Measurements from ENCODE around the gene ELMO2.

The ELMO2 gene

GRCh38 chr20:46434597-46434996 is 28.2 kb upstream of the ELMO2 start:
- Histone ChIP-seq H3K27me3 (ENCODE audit: insufficient read depth, poor library complexity, severe bottlenecking) (peaks cover 3% of the 10 kb centered on the region), H3K27ac (replicated peaks) (no peak overlapping the region), H3K4me3 (replicated peaks; ENCODE audit: insufficient read depth, low read length) (no peak overlapping the region)
- TF ChIP-seq POLR2AphosphoS5 (IDR thresholded peaks at IDR 0.05; ENCODE audit: low read depth) (no peak), CTCF (IDR thresholded peaks at IDR 0.05; ENCODE audit: insufficient read depth, low read length) (no peak), REST (IDR thresholded peaks at IDR 0.05; ENCODE audit: insufficient replicate concordance, low read depth) (no peak), GABPA (IDR thresholded peaks at IDR 0.05; ENCODE audit: low read depth) (no peak), SPI1 (IDR thresholded peaks at IDR 0.05; ENCODE audit: borderline replicate concordance, low read depth) (no peak)
- DNase-seq (ENCODE audit: low read depth in 1 of 2, low spot score in 1 of 2), result no peak

DNA sequence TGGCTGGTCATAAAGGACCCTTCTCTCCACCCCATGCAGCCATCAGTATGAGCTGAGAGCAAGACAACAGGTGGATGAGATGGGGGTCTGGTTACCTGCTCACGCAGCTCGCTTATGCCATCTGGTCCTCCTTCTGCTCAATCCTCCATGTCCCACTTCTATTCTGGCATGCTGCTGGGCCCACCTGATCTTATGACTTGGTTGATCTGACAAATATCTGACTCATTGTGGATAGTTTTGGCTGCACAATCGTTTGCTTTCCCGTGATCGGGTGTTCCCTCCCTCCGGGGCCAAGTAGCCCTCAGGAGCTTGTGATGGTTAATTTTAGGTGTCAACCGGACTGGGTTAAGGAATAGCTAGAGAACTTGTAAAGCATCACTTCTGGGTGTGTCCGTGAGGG is 26.6 kb upstream of the ELMO2 start:
- Histone ChIP-seq H3K27ac (replicated peaks) (no peak overlapping the region), H3K27me3 (ENCODE audit: insufficient read depth, poor library complexity, severe bottlenecking) (peaks cover 11% of the 10 kb centered on the region), H3K4me3 (replicated peaks; ENCODE audit: insufficient read depth, low read length) (no peak overlapping the region)
- TF ChIP-seq GABPA (IDR thresholded peaks at IDR 0.05; ENCODE audit: low read depth) (no peak), CTCF (IDR thresholded peaks at IDR 0.05; ENCODE audit: insufficient read depth, low read length) (no peak), SPI1 (IDR thresholded peaks at IDR 0.05; ENCODE audit: borderline replicate concordance, low read depth) (no peak), REST (IDR thresholded peaks at IDR 0.05; ENCODE audit: insufficient replicate concordance, low read depth) (no peak), POLR2AphosphoS5 (IDR thresholded peaks at IDR 0.05; ENCODE audit: low read depth) (no peak)
- no peak for DNase-seq (ENCODE audit: low read depth in 1 of 2, low spot score in 1 of 2)

DNA sequence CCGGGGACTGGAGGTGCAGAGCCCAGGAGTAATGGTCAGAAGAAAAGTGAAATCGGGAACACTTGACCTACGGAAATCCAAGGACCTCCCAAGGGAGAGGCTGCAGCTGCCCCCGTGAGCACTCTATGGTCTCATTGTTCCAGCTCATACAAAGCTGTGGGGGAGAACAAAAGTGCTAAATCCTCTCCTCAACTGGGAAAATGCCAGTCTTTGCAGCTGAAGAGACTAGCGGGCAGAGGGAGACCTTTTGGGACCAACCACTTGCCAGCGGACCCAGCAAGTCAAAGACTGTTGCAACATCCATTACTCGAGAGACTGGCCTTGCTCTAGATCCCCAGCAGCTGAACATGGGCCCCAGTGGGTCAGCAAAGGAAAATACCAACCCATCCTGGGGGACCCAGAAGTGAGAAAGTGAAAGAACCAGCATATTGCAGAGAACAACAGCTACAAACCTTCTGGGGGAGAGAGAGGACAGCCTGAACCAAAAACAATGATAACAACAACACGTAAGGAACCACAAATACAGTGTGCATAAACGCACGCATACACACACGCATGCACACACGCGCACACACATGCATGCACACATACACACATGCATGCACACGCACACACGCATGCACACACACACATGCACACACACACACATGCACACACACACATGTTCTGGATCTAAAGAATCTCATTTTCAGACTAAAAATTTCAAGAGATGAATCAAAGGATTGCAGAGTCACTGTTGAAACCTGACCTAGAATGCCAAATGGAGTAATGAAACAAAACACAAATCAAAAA is 24.7 kb upstream of the ELMO2 start:
- Histone ChIP-seq H3K27me3 (ENCODE audit: insufficient read depth, poor library complexity, severe bottlenecking) (peaks cover 14% of the 10 kb centered on the region), H3K4me3 (replicated peaks; ENCODE audit: insufficient read depth, low read length) (no peak overlapping the region), H3K27ac (replicated peaks) (no peak overlapping the region)
- DNase-seq (ENCODE audit: low read depth in 1 of 2, low spot score in 1 of 2), result no peak
- TF ChIP-seq CTCF (IDR thresholded peaks at IDR 0.05; ENCODE audit: insufficient read depth, low read length), result no peak

DNA sequence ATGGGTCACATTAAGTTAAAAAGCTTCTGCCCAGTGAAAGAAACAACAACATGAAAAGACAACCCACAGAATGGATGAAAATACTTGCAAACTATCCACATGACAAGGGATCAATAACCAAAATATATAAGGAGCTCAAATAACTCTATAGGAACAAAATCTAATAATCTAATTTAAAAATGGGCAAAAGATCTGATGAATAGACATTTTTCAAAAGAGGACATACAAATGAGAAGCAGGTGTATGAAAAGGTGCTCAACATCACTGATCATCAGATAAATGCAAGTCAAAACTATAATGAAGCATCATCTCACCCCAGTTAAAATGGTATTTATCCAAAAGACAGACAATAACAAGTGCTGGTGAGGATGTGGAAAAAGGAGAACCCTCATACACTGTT is 21.0 kb upstream of the ELMO2 start:
- H3K4me3 ChIP-seq (replicated peaks; ENCODE audit: insufficient read depth, low read length), result no peak overlapping the region
- no peak for DNase-seq (ENCODE audit: low read depth in 1 of 2, low spot score in 1 of 2)
- no peak for TF ChIP-seq GABPA (IDR thresholded peaks at IDR 0.05; ENCODE audit: low read depth)
- TF ChIP-seq POLR2AphosphoS5 (IDR thresholded peaks at IDR 0.05; ENCODE audit: low read depth), result no peak
- no peak for TF ChIP-seq SPI1 (IDR thresholded peaks at IDR 0.05; ENCODE audit: borderline replicate concordance, low read depth)
- TF ChIP-seq REST (IDR thresholded peaks at IDR 0.05; ENCODE audit: insufficient replicate concordance, low read depth), result no peak
- TF ChIP-seq CTCF (IDR thresholded peaks at IDR 0.05; ENCODE audit: insufficient read depth, low read length), result no peak
- H3K27ac ChIP-seq (replicated peaks), result no peak overlapping the region
- H3K27me3 ChIP-seq (ENCODE audit: insufficient read depth, poor library complexity, severe bottlenecking), result peaks cover 17% of the 10 kb centered on the region
